Right lung (tissue), 5 donors: ENCODE results near the gene PYGL. TPM values are rescaled to one million over a fixed set of nuclear protein-coding genes. Genes with fewer than 3 reads are reported as not detected.
"Not testable (repeated sequence)": the region's sequence is repeated elsewhere in the genome, so short reads cannot be mapped to it uniquely, and the experiment has no call there.

Source experiments
- DNase-seq, 2 donors: peaks; one replicate each; pipeline ENCODE4 v3.0.0-alpha.2; 2013
- polyA plus RNA-seq, 5 donors: library from polyadenylated mRNA; unstranded; fragments of 120-200 nt; gene quantifications; one replicate each; pipeline versions ENCODE4 v1.2.1 to v1.2.3, GENCODE V29; 2013; ENCODE audit warnings: inconsistent platforms in 1 of 5, low replicate concordance in 1 of 5; ENCODE audit not compliant: insufficient read length in 5 of 5, insufficient read depth in 1 of 5

PYGL gene
- polyA plus RNA-seq, 5 donors, result 12.7 to 21.2 (median 18.1) TPM

- DNase-seq, result no peak
Measured at GRCh38 chr14:50955373-50956043, 11.2 kb upstream of the PYGL start.

- DNase-seq, result peak in 1 of 2 donors; percentile 23
Measured at GRCh38 chr14:50954811-50955372, 10.6 kb upstream of the PYGL start.

GRCh38 chr14:50953502-50953901, 9.2 kb upstream of the PYGL start:
- no peak for DNase-seq

GRCh38 chr14:50951032-50951431, 6.7 kb upstream of the PYGL start:
- no peak for DNase-seq

- no peak for DNase-seq
Measured at GRCh38 chr14:50948205-50948604, 3.9 kb upstream of the PYGL start.

GRCh38 chr14:50947446-50947845, 3.2 kb upstream of the PYGL start:
- no peak for DNase-seq

- DNase-seq, result no peak
Measured at GRCh38 chr14:50946234-50946935, 2.1 kb upstream of the PYGL start.

GRCh38 chr14:50944647-50945413, 547 bp upstream of the PYGL start:
- no peak for DNase-seq

GRCh38 chr14:50943261-50943942, 881 bp downstream of the PYGL start:
- DNase-seq, result no peak

GRCh38 chr14:50941638-50942037, 2.6 kb downstream of the PYGL start:
- not testable (repeated sequence) for DNase-seq

GRCh38 chr14:50941151-50941550, 3.1 kb downstream of the PYGL start:
- DNase-seq, result no peak

- no peak for DNase-seq
Measured at GRCh38 chr14:50937800-50938199, 6.5 kb downstream of the PYGL start.

- DNase-seq, result no peak
Measured at GRCh38 chr14:50937325-50937724, 7.0 kb downstream of the PYGL start.

- DNase-seq, result no peak
Measured at GRCh38 chr14:50936882-50937281, 7.4 kb downstream of the PYGL start.

GRCh38 chr14:50936016-50936340, 8.3 kb downstream of the PYGL start:
- DNase-seq, result no peak

- no peak for DNase-seq
Measured at GRCh38 chr14:50935126-50936015, 8.9 kb downstream of the PYGL start.

- DNase-seq, result no peak
Measured at GRCh38 chr14:50932592-50933495, 11.4 kb downstream of the PYGL start.

GRCh38 chr14:50932156-50932555, 12.1 kb downstream of the PYGL start:
- DNase-seq, result no peak

- no peak for DNase-seq
Measured at GRCh38 chr14:50931559-50931958, 12.7 kb downstream of the PYGL start.

GRCh38 chr14:50929506-50929905, 14.8 kb downstream of the PYGL start:
- DNase-seq, result no peak
